HepG2 (cell line): ENCODE measurements around the gene SND1.

Source experiments
- CHD2 ChIP-seq: IDR thresholded peaks from 2 replicates; pipeline ENCODE4 v1.6.1; 2011; ENCODE audit warnings: low read depth, low read length, improper control_type of control experiment
- CHD4 ChIP-seq: fragments of 200-600 bp; sonication (generic); IDR thresholded peaks from 2 replicates; pipeline ENCODE4 v1.7.0; 2017; ENCODE audit warnings: mild to moderate bottlenecking, low read length, borderline replicate concordance
- MAZ ChIP-seq, 2 experiments: sonication (generic) in 1 of 2; formaldehyde crosslinking in 1 of 2; IDR thresholded peaks; 2 replicates each; pipeline versions ENCODE4 v1.5.0 to v1.6.1; 2012 to 2020; ENCODE audit warnings: low read depth in 2 of 2, mild to moderate bottlenecking in 2 of 2, borderline replicate concordance in 1 of 2, improper control_type of control experiment in 1 of 2, low read length in 1 of 2, missing genetic modification reagents in 1 of 2, moderate library complexity in 1 of 2
- ZNF7 ChIP-seq: IDR thresholded peaks from 2 replicates; pipeline ENCODE4 v1.6.1; 2016; ENCODE audit warnings: missing biosample characterization, missing genetic modification reagents

- TF ChIP-seq CHD2 = no peak
- no peak for TF ChIP-seq CHD4
- TF ChIP-seq ZNF7 (CRISPR knock-in tag) = no peak
- TF ChIP-seq MAZ (IDR thresholded peaks at IDR 0.05; ENCODE audit: borderline replicate concordance, low read depth, low read length) = no peak
- TF ChIP-seq MAZ (CRISPR knock-in tag; IDR thresholded peaks at IDR 0.05; ENCODE audit: low read depth) = no peak
These were observed 43.5 kb upstream of the SND1 start for GRCh38 chr7:127608446-127608845.
